ENCODE data around the gene CKB.

- TF ChIP-seq, protein P1, sequence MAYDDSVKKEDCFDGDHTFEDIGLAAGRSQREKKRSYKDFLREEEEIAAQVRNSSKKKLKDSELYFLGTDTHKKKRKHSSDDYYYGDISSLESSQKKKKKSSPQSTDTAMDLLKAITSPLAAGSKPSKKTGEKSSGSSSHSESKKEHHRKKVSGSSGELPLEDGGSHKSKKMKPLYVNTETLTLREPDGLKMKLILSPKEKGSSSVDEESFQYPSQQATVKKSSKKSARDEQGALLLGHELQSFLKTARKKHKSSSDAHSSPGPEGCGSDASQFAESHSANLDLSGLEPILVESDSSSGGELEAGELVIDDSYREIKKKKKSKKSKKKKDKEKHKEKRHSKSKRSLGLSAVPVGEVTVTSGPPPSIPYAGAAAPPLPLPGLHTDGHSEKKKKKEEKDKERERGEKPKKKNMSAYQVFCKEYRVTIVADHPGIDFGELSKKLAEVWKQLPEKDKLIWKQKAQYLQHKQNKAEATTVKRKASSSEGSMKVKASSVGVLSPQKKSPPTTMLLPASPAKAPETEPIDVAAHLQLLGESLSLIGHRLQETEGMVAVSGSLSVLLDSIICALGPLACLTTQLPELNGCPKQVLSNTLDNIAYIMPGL (CRISPR knock-in tag; IDR thresholded peaks at IDR 0.05; ENCODE audit: borderline replicate concordance): no peak
- TF ChIP-seq CTCF (IDR thresholded peaks at IDR 0.05) (no peak), CBX8 (IDR thresholded peaks at IDR 0.05) (no peak), POLR2A (IDR thresholded peaks at IDR 0.05; ENCODE audit: low read length) (no peak), MAX (IDR thresholded peaks at IDR 0.05) (no peak), EHMT2 (IDR thresholded peaks at IDR 0.05; ENCODE audit: low read depth) (no peak), BCL3 (IDR thresholded peaks at IDR 0.05) (no peak), CEBPB (IDR thresholded peaks at IDR 0.05) (no peak), SREBF2 (IDR thresholded peaks at IDR 0.05) (no peak), RNF2 (IDR thresholded peaks at IDR 0.05; ENCODE audit: borderline replicate concordance, low read depth) (no peak)
- TF ChIP-seq, protein P2, sequence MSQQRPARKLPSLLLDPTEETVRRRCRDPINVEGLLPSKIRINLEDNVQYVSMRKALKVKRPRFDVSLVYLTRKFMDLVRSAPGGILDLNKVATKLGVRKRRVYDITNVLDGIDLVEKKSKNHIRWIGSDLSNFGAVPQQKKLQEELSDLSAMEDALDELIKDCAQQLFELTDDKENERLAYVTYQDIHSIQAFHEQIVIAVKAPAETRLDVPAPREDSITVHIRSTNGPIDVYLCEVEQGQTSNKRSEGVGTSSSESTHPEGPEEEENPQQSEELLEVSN (IDR thresholded peaks at IDR 0.05; ENCODE audit: borderline replicate concordance, low read depth): no peak
Observed at GRCh38 chr14:103501921-103502669, 20.5 kb downstream of the CKB start.

Data from A549 (cell line).